COLO668 (cell line): ENCODE measurements around the gene DNASE1L3.
"Not testable (repeated sequence)": the region's sequence is repeated elsewhere in the genome, so short reads cannot be mapped to it uniquely, and the experiment has no call there.

Experiments used
- DNase-seq: peaks from one replicate; lab custom pipeline; 2025; ENCODE audit not compliant: unreplicated experiment; lab: John Stamatoyannopoulos, UW

DNASE1L3 gene, protein sequence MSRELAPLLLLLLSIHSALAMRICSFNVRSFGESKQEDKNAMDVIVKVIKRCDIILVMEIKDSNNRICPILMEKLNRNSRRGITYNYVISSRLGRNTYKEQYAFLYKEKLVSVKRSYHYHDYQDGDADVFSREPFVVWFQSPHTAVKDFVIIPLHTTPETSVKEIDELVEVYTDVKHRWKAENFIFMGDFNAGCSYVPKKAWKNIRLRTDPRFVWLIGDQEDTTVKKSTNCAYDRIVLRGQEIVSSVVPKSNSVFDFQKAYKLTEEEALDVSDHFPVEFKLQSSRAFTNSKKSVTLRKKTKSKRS

DNA sequence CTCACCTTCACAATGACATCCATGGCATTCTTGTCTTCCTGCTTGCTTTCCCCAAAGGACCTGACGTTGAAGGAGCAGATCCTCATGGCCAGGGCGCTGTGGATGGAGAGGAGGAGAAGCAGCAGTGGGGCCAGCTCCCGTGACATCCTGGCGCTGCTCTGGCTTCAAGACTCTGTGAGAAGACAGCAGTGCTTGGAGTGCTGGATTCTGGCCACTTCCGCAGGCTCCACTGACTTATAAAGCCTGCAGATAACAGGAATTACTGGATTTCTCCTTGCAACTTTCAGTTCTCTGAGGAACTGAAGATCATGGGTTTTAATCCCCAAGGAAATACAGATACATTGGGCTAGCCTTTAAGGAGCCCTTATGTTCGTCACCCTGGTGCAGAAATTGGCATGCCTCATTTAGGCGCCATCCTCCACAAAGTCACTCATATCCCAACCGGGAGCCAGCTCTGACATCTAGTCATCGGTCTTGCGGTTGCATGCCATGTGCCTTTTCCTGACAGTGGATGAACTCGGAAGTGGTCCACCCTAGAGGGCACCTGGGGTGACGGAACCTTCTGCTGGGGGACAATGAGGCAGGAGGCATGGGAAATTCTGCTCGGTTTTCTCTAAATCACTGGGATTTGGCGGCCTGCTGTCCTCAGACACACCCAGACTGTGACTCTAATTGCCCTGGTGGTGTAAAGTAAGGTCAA lies at the start of gene DNASE1L3:
Gene DNASE1L3 (minus strand): TSS at position 212 of the 700 bp plus-strand sequence. CDS start 66 bp downstream, at position 146.
- DNase-seq: no peak

DNA sequence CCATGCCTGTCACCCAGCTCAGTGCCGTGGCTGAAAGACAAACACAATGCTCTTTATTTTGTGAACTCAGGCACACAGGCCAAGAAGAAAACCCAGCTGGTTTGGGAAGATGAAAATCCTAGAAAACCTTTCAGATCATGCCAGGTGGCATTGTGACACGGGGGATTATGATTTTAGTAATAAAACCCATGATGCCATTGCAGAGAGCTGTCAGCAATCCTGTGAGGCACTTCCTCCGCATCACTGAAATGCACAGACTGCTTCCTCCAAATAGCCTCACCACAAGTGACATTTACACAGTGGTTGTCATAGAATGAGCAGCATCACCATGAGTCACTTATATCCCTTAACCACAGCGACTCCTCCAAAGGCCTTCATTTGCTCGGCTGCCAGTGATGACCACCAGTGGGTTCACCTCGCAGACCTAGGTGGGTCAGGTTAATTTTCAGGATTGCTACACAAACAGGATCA lies 49.5 kb upstream of the DNASE1L3 start:
- DNase-seq: no peak

DNA sequence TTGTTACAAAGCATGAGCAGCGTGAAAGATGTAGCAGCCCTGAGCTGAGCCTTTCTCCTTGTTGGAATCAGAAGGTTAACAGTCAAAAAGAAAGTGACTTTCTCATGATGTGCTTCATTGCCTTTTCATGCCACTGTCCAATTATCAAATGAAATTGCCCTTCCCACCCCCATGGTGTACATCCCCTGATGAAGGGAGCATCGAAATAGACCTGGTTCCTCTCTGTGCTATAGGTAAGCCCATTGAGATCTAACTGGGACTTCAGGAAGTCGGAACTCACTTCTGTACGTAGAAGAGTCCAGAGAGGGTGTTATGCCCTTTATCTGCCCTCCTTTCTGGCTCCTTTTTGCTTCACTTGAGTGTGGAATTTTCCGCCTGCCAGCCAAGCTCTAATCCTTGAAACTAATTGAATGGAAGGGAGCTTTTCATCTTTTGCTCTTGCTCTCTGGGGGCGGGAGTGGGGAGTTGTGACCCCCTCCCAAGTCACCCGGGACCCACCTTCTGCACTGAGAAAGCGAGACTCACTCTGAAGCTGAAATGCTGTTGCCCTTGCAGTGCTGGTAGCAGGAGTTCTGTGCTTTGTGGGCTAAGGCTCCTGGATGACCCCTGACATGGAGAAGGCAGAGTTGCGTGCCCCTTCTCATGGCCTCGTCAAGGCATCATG lies 47.8 kb upstream of the DNASE1L3 start:
- DNase-seq: no peak

DNA sequence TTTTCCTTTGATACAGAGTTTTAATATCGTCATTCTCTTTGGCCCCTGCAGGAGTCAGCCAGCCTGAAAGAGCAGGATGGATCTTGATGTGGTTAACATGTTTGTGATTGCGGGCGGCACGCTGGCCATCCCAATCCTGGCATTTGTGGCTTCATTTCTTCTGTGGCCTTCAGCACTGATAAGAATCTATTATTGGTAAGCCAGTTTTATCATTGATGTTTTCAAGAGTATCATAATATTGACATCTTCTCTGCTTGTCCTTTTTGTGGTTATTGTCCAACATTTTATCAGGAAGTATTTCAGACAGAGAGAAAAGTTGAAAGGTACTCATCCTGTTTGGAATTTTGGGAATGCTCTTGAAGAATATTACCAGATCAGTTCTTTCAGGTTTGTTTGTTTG lies 45.7 kb upstream of the DNASE1L3 start:
- no peak for DNase-seq

DNA sequence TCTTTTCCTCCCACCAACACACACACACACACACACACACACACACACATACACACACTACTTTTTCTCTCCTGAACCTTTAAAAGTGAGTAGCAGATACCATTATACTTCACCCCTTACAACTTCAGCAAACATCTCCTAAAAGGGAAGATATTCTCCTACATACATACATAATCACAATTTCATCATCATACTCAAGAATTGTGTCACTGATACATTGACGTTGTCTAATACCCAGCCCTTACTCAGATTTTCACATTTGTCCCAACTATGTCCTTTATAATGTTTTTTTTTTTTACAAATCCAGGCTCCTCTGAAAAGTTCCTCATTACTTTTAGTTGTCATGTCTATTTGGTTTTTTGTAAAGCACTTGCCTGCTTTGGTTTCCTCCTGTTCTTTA lies 45.3 kb upstream of the DNASE1L3 start:
- no peak for DNase-seq

DNA sequence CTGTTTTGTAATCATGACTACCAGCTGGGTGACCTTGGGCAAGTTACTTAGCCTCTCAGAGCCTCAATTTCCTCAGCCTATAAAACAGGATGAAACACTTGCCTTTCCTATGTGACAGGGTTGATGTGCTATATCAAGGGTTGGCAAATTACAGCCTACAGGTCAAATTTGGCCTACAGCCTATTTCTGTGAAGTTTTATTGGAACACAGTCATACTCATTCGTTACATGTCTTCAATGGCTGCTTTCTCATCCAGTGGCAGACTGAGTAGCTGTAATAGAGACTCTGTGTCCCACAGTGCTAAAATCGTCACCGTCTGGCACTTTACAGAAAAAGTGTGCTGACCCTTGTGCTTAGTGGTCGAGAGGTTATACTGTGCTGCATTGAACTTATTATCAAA lies 43.4 kb upstream of the DNASE1L3 start:
- DNase-seq: no peak

DNA sequence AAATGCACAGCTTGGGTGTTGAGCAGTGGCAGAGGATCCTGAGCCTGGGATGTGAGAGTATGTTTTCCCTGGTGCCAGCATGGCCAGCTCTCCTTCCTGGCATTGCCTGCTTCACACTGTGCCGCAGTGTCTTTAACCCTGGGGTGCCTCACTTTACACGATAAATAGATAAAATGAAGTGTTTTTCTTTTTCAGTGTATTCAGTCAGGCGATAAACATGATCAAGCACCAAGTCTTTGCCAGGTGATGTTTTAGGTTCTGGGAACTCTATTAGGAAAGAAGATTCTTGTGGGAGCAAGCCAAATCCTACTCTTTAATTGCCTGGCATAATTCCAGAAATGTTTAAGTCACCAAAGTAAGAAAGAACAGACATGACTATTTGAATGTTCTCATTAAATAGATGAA lies 40.9 kb upstream of the DNASE1L3 start:
- DNase-seq: no peak

DNA sequence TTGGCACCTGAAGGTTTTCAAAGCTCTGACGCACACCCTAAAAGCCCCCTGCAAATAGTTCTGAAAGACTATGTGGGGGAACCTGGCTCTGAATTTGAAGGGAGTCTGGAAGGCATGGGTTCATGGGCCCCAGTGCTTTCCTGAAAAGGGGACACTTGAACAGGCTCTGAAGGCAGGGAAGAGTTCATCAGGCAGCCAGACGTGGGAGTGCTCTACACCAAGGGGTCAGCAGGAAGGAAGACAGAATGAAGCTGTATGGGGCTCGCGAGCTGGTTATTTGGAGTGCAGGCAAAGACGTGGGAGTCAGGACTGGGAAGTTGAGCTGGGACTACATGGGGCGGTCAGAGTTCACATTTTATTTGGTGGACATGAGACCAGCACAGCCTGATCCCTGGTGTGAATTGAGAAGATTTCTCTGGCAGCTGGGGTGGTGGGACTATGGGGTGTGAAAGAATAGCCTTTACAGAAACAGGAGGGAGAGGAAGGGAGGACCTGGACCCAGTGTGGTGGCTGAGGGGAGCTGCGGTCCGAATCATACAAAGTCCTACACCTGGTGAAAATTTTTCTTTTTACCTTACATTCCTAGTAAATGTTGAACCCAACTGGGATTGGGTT lies 39.4 kb upstream of the DNASE1L3 start:
- DNase-seq: no peak

DNA sequence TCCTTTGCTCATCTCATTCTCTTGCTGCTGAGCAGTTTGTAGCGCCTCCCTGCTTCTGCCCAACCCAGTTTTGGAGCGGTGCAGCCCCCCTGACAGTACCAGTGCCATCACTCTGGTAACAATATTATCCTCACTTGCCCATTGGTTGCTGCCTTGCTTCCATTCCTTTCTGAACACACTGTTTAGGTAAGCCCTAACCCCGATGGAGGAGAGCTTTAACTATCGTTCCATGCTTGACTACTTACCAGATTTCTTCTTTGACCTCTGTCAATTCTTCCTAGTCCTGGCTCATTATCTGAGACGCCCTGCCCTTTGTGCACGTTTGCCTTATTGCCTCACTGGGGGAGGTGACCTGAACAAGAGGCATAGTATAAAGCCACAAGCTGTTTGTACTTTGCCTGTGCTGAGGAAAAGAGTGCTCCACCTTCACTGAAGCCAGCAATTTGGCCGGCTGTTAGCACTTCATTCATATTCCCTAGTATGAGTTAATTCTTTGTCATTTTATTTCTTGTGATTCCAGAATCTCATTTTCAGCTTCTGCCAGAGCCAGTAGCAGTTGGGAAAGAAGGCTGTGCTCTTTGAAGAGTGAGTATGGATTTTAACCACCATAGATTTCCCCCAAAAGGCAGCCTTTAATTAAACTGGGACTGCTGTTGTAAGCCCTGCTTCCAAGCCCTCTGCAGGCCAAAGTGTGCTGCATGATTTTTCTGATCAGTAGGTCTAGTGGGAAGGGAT lies 38.8 kb upstream of the DNASE1L3 start:
- DNase-seq: no peak

DNA sequence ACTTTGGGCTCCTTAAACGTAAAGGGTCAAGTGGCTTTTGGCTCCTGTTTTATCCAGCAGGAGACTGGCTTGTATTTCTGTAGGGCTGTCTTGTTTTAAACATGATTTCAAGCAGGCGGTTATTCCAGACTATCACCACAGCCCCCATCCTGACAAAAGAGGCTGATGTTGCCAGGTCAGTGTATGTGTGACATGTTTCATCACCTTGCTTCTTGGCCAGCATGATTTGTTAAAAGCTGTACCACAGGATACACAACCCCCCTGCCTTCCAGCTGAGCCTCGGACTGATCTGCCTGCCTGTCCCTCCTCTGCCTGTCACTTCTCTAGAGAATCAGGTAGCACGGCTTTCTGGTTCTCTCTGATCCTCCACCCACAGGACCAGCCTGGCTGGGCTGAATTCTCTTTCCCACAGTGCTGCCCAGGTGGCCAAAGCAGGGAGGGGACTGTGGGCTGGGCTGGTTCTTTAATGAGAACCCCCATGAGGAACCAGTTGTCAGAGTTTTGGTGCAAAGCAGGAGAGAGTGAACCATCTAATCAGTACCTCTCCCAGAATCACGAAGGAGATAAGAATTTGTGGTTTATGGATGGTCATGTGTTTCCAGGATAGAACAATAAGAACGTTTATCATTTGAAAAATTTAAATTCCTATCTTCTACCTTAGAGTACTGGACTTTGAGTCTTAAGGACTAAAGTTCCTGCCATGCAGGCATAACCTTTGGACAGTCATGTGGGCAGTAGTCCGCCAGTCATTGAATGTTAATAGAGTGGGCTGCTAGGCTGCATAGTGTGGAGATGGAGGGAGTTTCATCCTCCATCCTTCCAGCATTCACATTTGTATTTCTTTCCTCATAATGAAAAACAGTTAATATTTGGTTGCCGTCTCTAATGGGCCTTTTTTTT lies 35.6 kb upstream of the DNASE1L3 start:
- DNase-seq: no peak

DNA sequence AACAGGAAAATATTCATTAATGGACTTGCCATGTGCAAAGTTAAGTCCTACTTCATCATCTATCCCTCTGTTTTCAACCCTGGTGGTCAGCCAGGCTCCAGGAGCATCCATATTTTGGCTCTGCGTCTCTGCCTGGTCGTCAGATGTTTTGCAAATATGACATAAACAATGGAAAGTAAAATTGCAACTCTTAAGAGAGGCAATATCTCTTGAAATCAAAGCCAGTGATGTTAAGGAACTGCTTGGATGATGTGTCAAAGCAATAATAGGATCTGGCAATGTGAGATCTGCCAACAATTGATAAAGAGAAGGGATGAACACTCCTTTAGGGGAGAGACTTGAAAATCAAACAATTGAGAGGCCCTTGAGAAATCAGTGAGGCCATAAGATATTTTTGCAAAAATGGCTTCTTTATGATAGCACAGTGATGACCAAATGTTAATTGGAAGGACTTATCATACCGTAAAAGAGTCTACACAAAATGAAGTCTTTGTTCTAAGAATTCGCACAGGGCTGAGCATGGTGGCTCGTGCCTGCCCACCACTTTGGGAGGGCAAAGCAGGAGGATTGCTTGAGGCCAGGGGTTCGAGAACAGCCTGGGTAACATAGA lies 33.3 kb upstream of the DNASE1L3 start:
- DNase-seq: no peak

DNA sequence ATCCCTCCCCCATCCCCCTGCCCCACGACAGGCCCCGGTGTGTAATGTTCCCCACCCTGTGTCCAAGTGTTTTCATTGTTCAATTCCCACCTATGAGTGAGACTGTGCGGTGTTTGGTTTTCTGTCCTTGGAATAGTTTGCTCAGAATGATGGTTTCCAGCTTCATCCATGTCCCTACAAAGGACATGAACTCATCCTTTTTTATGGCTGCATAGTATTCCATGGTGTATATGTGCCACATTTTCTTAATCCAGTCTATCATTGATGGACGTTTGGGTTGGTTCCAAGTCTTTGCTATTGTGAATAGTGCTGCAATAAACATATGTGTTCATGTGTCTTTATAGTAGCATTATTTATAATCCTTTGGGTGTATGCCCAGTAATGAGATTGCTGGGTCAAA lies 32.1 kb upstream of the DNASE1L3 start:
- DNase-seq: not testable (repeated sequence)

DNA sequence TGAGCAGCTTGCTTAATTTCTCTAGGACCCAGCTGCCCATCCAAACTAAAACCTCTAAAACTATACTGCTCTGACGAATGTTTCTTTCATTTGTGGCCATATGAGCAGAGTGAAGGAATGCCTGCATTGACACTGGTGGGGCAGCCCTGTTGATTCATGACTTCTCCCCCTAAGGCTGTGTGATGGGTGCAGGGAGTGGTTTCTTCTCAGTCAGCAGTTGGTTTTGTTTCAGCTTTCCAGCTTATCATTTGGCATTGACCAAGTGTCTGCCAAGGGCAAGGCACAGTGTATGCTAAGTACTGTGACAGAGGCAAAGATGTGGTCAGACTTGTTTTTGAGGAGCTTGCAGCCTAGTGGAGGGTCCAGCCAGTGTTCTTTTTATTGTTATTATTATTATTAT lies 31.6 kb upstream of the DNASE1L3 start:
- DNase-seq: no peak

DNA sequence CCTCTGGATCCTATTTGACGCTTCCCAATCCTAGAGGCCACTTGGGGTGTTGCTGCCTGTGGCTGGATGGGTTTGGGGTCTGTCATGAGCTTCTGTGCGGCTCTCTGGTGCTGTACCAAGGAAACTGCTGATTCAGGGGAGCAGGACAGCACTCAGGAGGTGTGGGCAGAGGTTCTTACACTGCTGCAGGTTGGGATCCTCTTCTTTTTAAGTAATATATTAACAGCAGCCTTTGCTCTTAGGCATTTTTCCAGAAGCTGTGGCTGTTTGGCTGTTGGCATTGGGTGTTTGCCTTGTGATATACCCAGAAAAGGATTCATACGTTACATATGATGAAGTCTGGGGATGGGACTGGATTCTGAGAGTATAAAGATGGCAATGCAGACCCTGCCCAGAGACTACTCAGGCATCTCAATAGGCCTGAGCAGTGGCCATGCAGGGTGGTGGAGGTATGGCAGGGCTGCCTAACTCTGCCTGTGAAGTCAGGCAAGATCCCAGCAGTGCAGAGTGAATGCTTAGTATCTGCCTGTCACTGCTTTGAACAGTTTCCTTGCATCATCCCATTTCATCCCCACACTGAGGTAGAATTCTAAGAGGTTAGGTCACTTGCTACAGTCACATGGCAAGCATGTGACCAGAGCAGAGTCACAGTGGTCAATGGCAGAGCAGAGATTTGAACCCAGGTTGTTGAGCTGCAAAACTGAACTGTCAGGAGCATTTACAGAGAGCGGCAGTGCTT lies 30.7 kb upstream of the DNASE1L3 start:
- DNase-seq: no peak

DNA sequence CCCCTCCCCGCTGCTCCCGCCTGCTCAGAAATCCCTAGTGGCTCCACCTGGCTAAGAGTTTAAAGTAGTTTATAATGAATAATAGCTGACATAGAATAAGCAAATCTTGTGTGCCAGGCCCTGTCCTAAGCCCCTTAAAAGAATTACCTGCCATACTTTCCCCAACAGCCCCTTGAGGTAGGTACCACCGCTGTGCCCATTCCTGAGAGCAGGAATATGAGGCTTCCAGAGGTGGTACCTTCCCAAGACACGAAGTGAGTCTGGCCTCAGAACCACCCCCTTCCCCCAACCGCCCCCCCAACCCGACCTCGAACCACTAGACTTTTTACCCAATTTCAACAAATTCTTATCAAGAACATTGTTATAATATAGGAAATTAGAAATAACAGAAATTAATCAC lies 28.1 kb upstream of the DNASE1L3 start:
- DNase-seq: no peak

DNA sequence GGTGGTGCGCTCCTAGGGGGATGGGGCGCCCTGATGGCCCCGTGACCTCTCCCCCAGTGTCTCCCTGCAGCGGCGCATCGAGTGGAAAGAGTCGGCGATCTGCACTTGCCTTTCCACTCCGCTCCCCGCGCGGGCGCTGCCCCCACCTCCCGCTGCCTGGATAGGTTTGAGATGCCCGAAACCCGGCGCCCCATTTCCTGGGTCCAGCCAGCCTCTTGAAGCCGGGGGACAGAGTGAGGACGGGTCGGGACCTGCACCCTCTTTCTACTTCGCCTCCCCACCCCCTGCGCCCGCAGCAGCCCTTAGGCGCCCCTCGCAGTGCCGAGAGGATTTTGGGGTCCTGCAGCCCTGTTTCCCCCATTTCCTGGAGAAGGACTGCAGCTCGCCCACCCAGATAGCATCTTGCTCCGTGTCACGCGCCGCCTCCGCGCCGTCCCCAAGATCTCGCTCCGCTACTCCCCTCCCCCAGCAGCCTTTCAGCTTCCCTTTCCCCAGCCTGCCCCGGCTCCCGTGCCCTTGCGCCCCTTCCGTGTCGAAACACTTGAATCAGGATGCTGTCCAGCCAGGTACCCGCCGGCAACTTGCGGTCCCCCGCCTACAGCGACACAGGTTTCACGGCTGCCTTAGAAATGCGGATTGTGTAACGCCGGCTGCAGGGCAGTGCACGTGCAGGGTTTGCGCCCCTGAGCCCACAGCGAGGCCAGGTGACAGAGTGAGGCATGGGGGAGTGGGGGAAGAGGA lies 27.3 kb upstream of the DNASE1L3 start:
- DNase-seq: peak; percentile 51

DNA sequence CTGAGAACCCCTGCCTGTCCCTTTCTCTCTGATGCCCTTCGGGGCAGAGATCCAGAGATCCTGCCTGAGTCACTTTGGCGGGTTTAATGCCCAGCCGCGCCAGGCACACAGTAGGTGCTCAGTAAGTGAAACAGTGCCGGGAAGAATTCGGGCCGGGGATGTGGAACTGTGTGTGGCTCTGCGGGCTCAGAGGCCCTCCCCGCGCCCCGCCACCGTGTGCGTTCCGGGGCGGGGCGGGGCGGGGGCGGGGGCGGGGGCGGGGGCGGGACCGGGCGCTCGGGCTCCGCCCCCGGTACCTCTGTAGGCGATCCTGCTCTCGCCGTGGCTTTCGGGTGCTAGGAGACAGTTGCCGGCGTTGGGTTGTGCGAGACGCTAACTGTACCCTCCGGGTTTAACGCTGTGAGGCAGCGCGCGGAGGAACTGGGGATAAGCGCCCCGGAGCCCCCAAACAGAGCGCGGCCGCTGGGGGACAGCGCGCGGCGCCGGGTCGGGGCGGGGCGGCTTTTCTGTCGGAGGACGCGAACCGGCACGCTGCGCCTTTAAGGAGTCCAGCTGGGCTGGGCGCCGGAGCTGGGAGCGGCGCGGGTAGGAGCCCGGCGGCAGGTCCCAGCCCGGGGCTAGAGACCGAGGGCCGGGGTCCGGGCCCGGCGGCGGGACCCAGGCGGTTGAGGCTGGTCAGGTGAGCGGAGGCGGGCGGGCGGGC lies 26.6 kb upstream of the DNASE1L3 start, which contains the start of gene ABHD6:
Gene ABHD6 (plus strand): TSS at position 555 of the 703 bp plus-strand sequence. CDS start 18,795 bp downstream, outside the sequence.
- peak; percentile 73 for DNase-seq
